ENCODE results near the gene CTNNA2.

CTNNA2 gene

GRCh38 chr2:80054346-80054675, 541.5 kb downstream of the CTNNA2 start:
- no peak for TF ChIP-seq CTCF (IDR thresholded peaks at IDR 0.05; ENCODE audit: control insufficient read depth, insufficient read depth, low read depth, low read length, missing control alignments)
- no peak overlapping the region for H3K4me3 ChIP-seq (ENCODE audit: control insufficient read depth, low read depth, low read length)
- no peak for DNase-seq (ENCODE audit: low read depth)

DNA sequence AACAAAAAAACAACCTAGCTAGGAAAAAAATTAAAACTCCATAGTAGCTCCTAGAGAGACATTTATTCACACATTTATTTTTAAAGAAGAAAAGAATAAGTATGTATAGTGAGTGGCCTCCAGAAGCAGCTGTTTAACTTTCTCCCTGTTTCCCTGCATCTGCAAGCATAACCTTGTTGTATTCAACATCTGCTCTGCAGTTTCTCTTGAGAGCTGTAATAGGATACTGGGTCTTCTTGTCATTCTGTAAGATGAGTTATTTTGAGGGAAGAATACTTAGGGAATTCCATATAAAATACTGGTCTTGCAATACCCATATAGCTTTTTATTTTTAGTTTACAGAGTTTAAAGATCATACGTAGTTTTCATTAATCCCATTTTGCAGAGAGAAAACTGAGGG, 545.1 kb downstream of the CTNNA2 start:
- DNase-seq (ENCODE audit: low read depth) = no peak
- no peak for TF ChIP-seq CTCF (IDR thresholded peaks at IDR 0.05; ENCODE audit: control insufficient read depth, insufficient read depth, low read depth, low read length, missing control alignments)
- no peak overlapping the region for H3K4me3 ChIP-seq (ENCODE audit: control insufficient read depth, low read depth, low read length)

DNA sequence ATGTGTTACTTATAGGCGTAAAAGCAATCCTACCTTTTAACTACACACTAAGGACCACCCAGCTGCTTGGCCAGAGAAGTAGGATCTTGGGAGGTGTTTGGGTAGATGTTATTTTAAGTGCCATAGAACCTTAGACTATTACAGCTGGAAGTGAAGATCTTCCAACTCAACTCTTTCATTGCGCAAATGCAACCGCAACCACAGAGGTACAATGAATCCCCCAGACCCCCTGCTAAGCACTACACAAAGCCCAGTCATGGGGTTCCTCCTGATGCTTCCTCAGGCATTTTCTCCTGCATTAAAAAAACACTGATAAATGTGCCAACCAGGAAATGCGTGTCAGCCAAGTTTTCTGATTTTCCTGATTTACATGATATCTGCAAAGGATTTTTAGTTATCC, 545.7 kb downstream of the CTNNA2 start:
- no peak overlapping the region for H3K4me3 ChIP-seq (ENCODE audit: control insufficient read depth, low read depth, low read length)
- TF ChIP-seq CTCF (IDR thresholded peaks at IDR 0.05; ENCODE audit: control insufficient read depth, insufficient read depth, low read depth, low read length, missing control alignments) = no peak
- no peak for DNase-seq (ENCODE audit: low read depth)

GRCh38 chr2:80059447-80059846, 546.6 kb downstream of the CTNNA2 start:
- TF ChIP-seq CTCF (IDR thresholded peaks at IDR 0.05; ENCODE audit: control insufficient read depth, insufficient read depth, low read depth, low read length, missing control alignments) = no peak
- DNase-seq (ENCODE audit: low read depth) = no peak
- no peak overlapping the region for H3K4me3 ChIP-seq (ENCODE audit: control insufficient read depth, low read depth, low read length)

- H3K4me3 ChIP-seq (ENCODE audit: control insufficient read depth, low read depth, low read length) = no peak overlapping the region
- no peak for DNase-seq (ENCODE audit: low read depth)
- no peak for TF ChIP-seq CTCF (IDR thresholded peaks at IDR 0.05; ENCODE audit: control insufficient read depth, insufficient read depth, low read depth, low read length, missing control alignments)
These were observed 549.0 kb downstream of the CTNNA2 start for GRCh38 chr2:80061881-80062280.

- H3K4me3 ChIP-seq (ENCODE audit: control insufficient read depth, low read depth, low read length) = no peak overlapping the region
- DNase-seq (ENCODE audit: low read depth) = no peak
- TF ChIP-seq CTCF (IDR thresholded peaks at IDR 0.05; ENCODE audit: control insufficient read depth, insufficient read depth, low read depth, low read length, missing control alignments) = no peak
These were observed 549.4 kb downstream of the CTNNA2 start for GRCh38 chr2:80062298-80062697.

GRCh38 chr2:80068038-80068731, 555.3 kb downstream of the CTNNA2 start:
- no peak for DNase-seq (ENCODE audit: low read depth)

More at GRCh38 chr2:80068038-80068731, 555.3 kb downstream of the CTNNA2 start:
- H3K4me3 ChIP-seq (ENCODE audit: control insufficient read depth, low read depth, low read length) = no peak overlapping the region
- no peak for TF ChIP-seq CTCF (IDR thresholded peaks at IDR 0.05; ENCODE audit: control insufficient read depth, insufficient read depth, low read depth, low read length, missing control alignments)
